Adrenal gland (tissue), 12 donors: ENCODE measurements around the gene ANKS1B. TPM values are rescaled to one million over a fixed set of nuclear protein-coding genes. Genes with fewer than 3 reads are reported as not detected.

ENCODE experiments used
- DNase-seq, 7 donors: peaks; one replicate each; pipeline ENCODE4 v3.0.0-alpha.2; 2019 to 2020
- H3K27ac ChIP-seq, 5 donors: fragments of 200-600 bp; sonication (generic) in 4 of 5; 1 replicate in 3 of 5; 2 replicates in 2 of 5; pipeline versions ENCODE4 v1.5.1 to v1.8.0; 2016 to 2020; ENCODE audit warnings: mild to moderate bottlenecking in 1 of 5
- H3K27me3 ChIP-seq: fragments of 200-600 bp; 2 replicates; pipeline ENCODE4 v1.8.0; 2021
- H3K36me3 ChIP-seq, 2 donors: fragments of 200-600 bp; replicated peaks in 1 of 2; 1 replicate in 1 of 2; 2 replicates in 1 of 2; pipeline versions ENCODE4 v1.5.1 to v1.8.0; 2018 to 2022
- H3K4me1 ChIP-seq, 2 donors: fragments of 200-600 bp; replicated peaks in 1 of 2; 1 replicate in 1 of 2; 2 replicates in 1 of 2; pipeline versions ENCODE4 v1.5.1 to v1.8.0; 2018 to 2021
- H3K4me3 ChIP-seq, 4 donors: fragments of 200-600 bp; sonication (generic) in 3 of 4; one replicate each; pipeline ENCODE4 v1.5.1; 2016 to 2018
- H3K9me3 ChIP-seq, 3 donors: fragments of 200-600 bp; sonication (generic) in 1 of 3; replicated peaks in 1 of 3; 1 replicate in 2 of 3; 2 replicates in 1 of 3; pipeline versions ENCODE4 v1.5.1 to v1.8.0; 2016 to 2021
- CTCF ChIP-seq, 6 experiments: fragments of 450-650 bp in 4 of 6; fragments of 200-600 bp in 2 of 6; sonication (generic) in 1 of 6; IDR thresholded peaks; 1 replicate in 5 of 6; 2 replicates in 1 of 6; pipeline versions ENCODE4 v1.5.1 to v1.8.0; 2016 to 2021; ENCODE audit warnings: antibody characterized with exemption in 6 of 6, mild to moderate bottlenecking in 2 of 6, moderate library complexity in 1 of 6
- POLR2A ChIP-seq, 2 donors: fragments of 450-650 bp; IDR thresholded peaks; one replicate each; pipeline ENCODE4 v1.6.1; 2017; ENCODE audit warnings: antibody characterized with exemption in 2 of 2, mild to moderate bottlenecking in 2 of 2, moderate library complexity in 1 of 2
- WGBS, 4 donors: extraction: QIAGEN DNeasy Blood & Tissue Kit in 2 of 4; methylation state at CpG; one replicate each; pipeline versions ENCODE4 v1.1.5 to v1.1.7; 2013 to 2017; 5-methylcytosine and 5-hydroxymethylcytosine counted together
- intact Hi-C, 2 donors: fragments of 100-400 bp; cut with DNase I; formaldehyde crosslinking; loops; one replicate each; pipeline versions ENCODE4 v1.14.1 to v1.15.0; 2022 to 2023
- polyA plus RNA-seq, 3 donors: library from polyadenylated mRNA; stranded (reverse); fragments of 200-250 nt in 2 of 3; fragments of 350-450 nt in 1 of 3; fragmentation: Illumina TruSeq in 1 of 3; extraction: RNeasy Lipid Tissue Mini Kit (QIAGEN cat#74804) in 1 of 3; gene quantifications; one replicate each; pipeline ENCODE4 v1.2.3, GENCODE V29; 2013 to 2014
- total RNA-seq, 9 donors: library from RNA; depleted of rRNA in 4 of 9; stranded (reverse); fragments of >200 nt in 4 of 9; fragments of 120-200 nt in 1 of 9; fragmentation: NEBNext Ultra II Directional in 1 of 9; extraction: Animal tissue kit (Norgen Biotek cat#: 25700) in 1 of 9; gene quantifications; one replicate each; pipeline versions ENCODE4 v1.1.0 to v1.2.4, GENCODE V29; 2013 to 2023
- donor health status: healthy with polysubstance abuse.
- donor health status: Bipolar disorder and iron deficiency.
- donor health status: DM: yes; HTN: yes; CAD: no.
- donor health status: DM: no; HTN: no; CAD: no.
- donor health status: DM: no; HTN: no; CAD: no.
- donor health status: DM: yes; HTN: yes; CAD: no.

ANKS1B gene
- total and polyA plus RNA-seq, 12 donors: 1.3 to 28.1 (median 8.0) TPM

- no peak overlapping the region for H3K27ac ChIP-seq
- intact Hi-C loops: no loop called here
- WGBS, 4 donors: 37 to 48% (median 46%) methylated on average over 3 of the region's 3 CpGs
Observed at GRCh38 chr12:99772274-99772673, 212.5 kb downstream of the ANKS1B start.

GRCh38 chr12:99771659-99772058, 213.1 kb downstream of the ANKS1B start:
- Histone ChIP-seq H3K4me3 (no peak overlapping the region), H3K36me3 (no peaks in the 10 kb centered on the region), H3K9me3 (no peaks in the 10 kb centered on the region), H3K27ac (no peak overlapping the region), H3K27me3 (no peaks in the 10 kb centered on the region), H3K4me1 (peaks cover 0 to 19% of the 10 kb centered on the region in 2 donors)
- TF ChIP-seq POLR2A (IDR thresholded peaks at IDR 0.05) (no peak), CTCF (IDR thresholded peaks at IDR 0.05) (no peak)
- DNase-seq: no peak
- intact Hi-C loops: no loop called here

More at GRCh38 chr12:99772274-99772673, 212.5 kb downstream of the ANKS1B start:
- no peaks in the 10 kb centered on the region for H3K36me3 ChIP-seq
- no peaks in the 10 kb centered on the region for H3K9me3 ChIP-seq
- no peak overlapping the region for H3K4me3 ChIP-seq
- no peak for DNase-seq
- H3K27me3 ChIP-seq: no peaks in the 10 kb centered on the region
- TF ChIP-seq CTCF (IDR thresholded peaks at IDR 0.05) (no peak), POLR2A (IDR thresholded peaks at IDR 0.05) (no peak)
- peaks cover 0 to 17% of the 10 kb centered on the region in 2 donors for H3K4me1 ChIP-seq

GRCh38 chr12:99769396-99769980, 215.2 kb downstream of the ANKS1B start:
- H3K36me3 ChIP-seq: no peaks in the 10 kb centered on the region
- no peak overlapping the region for H3K27ac ChIP-seq
- WGBS, 4 donors: 93 to 97% (median 96%) methylated on average over 1 of the region's 1 CpG
- no peak overlapping the region for H3K4me3 ChIP-seq
- intact Hi-C loops: loop anchor here (5.0 to 10.0 kb wide), 2 partner anchors 375 to 727 kb away; no protein-coding TSS in a partner anchor
- DNase-seq: no peak
- peaks cover 0 to 19% of the 10 kb centered on the region in 2 donors for H3K4me1 ChIP-seq
- TF ChIP-seq CTCF (IDR thresholded peaks at IDR 0.05) (no peak), POLR2A (IDR thresholded peaks at IDR 0.05) (no peak)
- H3K9me3 ChIP-seq: no peaks in the 10 kb centered on the region
- no peaks in the 10 kb centered on the region for H3K27me3 ChIP-seq

- intact Hi-C loops: loop anchor here (5.0 to 10.0 kb wide), 2 partner anchors 374 to 726 kb away; no protein-coding TSS in a partner anchor
- H3K36me3 ChIP-seq: no peaks in the 10 kb centered on the region
- H3K27ac ChIP-seq: no peak overlapping the region
- H3K4me1 ChIP-seq: peaks cover 0 to 19% of the 10 kb centered on the region in 2 donors
- TF ChIP-seq CTCF (IDR thresholded peaks at IDR 0.05) (no peak), POLR2A (IDR thresholded peaks at IDR 0.05) (no peak)
- whole genome bisulfite sequencing, 4 donors: 86 to 94% (median 89%) methylated on average over 7 of the region's 7 CpGs
- H3K4me3 ChIP-seq: no peak overlapping the region
- no peaks in the 10 kb centered on the region for H3K9me3 ChIP-seq
- H3K27me3 ChIP-seq: no peaks in the 10 kb centered on the region
- DNase-seq: no peak
Observed at GRCh38 chr12:99768758-99769157, 216.0 kb downstream of the ANKS1B start.
